Mesendoderm (in vitro differentiated cells): Measurements from ENCODE around the gene BCL3.
A peak's percentile ranks its signal among the peaks of the same experiment; 100 is the strongest.

Source experiments
- DNase-seq: peaks from one replicate; pipeline ENCODE4 v3.0.0; 2013
- H2AK5ac ChIP-seq: 2 replicates; pipeline ENCODE4 v1.6.1; 2013; ENCODE audit warnings: low read length, inconsistent platforms
- H2BK120ac ChIP-seq: 2 replicates; pipeline ENCODE4 v1.6.1; 2013; ENCODE audit warnings: low read depth, mild to moderate bottlenecking, low read length, moderate library complexity, mixed read lengths
- H2BK15ac ChIP-seq: replicated peaks from 2 replicates; pipeline ENCODE4 v1.6.1; 2013; ENCODE audit warnings: low read depth, mild to moderate bottlenecking, moderate library complexity
- H2BK5ac ChIP-seq: 2 replicates; pipeline ENCODE4 v1.6.1; 2013; ENCODE audit warnings: low read length, inconsistent platforms
- H3K18ac ChIP-seq: 2 replicates; pipeline ENCODE4 v1.6.1; 2013; ENCODE audit warnings: mild to moderate bottlenecking, low read length, mixed read lengths
- H3K23ac ChIP-seq: one replicate; pipeline ENCODE4 v1.6.1; 2013; ENCODE audit warnings: low read length
- H3K27ac ChIP-seq: 2 replicates; pipeline ENCODE4 v1.5.1; 2013; ENCODE audit warnings: low read depth, mild to moderate bottlenecking, inconsistent platforms, low read length, moderate library complexity
- H3K27me3 ChIP-seq: 2 replicates; pipeline ENCODE4 v1.6.1; 2013; ENCODE audit warnings: low read length, control low read depth, mild to moderate bottlenecking, inconsistent platforms; ENCODE audit not compliant: insufficient read depth, poor library complexity
- H3K36me3 ChIP-seq: 2 replicates; pipeline ENCODE4 v1.6.1; 2013; ENCODE audit warnings: low read length, inconsistent platforms; ENCODE audit not compliant: control insufficient read depth, insufficient read depth
- H3K4ac ChIP-seq: one replicate; pipeline ENCODE4 v1.6.1; 2013; ENCODE audit warnings: low read depth, mild to moderate bottlenecking, low read length, moderate library complexity
- H3K4me1 ChIP-seq: 2 replicates; pipeline ENCODE4 v1.6.1; 2013; ENCODE audit warnings: low read depth, low read length, inconsistent platforms; ENCODE audit not compliant: control insufficient read depth
- H3K4me2 ChIP-seq: 2 replicates; pipeline ENCODE4 v1.6.1; 2013; ENCODE audit warnings: low read length
- H3K4me3 ChIP-seq: 2 replicates; pipeline ENCODE4 v1.5.1; 2013; ENCODE audit warnings: mild to moderate bottlenecking, low read length
- H3K56ac ChIP-seq: one replicate; pipeline ENCODE4 v1.6.1; 2013; ENCODE audit warnings: low read length
- H3K79me1 ChIP-seq: 2 replicates; pipeline ENCODE4 v1.6.1; 2013; ENCODE audit warnings: low read length, inconsistent platforms
- H3K79me2 ChIP-seq: 2 replicates; pipeline ENCODE4 v1.6.1; 2013; ENCODE audit warnings: mild to moderate bottlenecking, low read length; ENCODE audit not compliant: control insufficient read depth, insufficient read depth
- H3K9ac ChIP-seq: 2 replicates; pipeline ENCODE4 v1.6.1; 2013; ENCODE audit warnings: low read length, inconsistent platforms
- H4K5ac ChIP-seq: one replicate; pipeline ENCODE4 v1.6.1; 2013; ENCODE audit warnings: low read length
- H4K8ac ChIP-seq: one replicate; pipeline ENCODE4 v1.6.1; 2013; ENCODE audit warnings: low read depth, mild to moderate bottlenecking, control low read depth, low read length, moderate library complexity
- WGBS: extraction: QIAGEN DNeasy Blood & Tissue Kit; methylation state at CpG from one replicate; pipeline ENCODE4 v1.1.7; 2013; ENCODE audit warnings: low lambda C conversion rate, missing lambda C conversion rate; ENCODE audit not compliant: insufficient coverage; ENCODE audit errors: extremely low coverage; 5-methylcytosine and 5-hydroxymethylcytosine counted together

Gene BCL3

GRCh38 chr19:44753626-44753931 lies 5.1 kb downstream of the BCL3 start:
- Histone ChIP-seq H4K5ac (no peak overlapping the region), H3K9ac (peak overlapping the region; percentile 58), H2BK5ac (no peak overlapping the region), H2AK5ac (no peak overlapping the region), H3K79me2 (no peaks in the 10 kb centered on the region), H2BK15ac (no peak overlapping the region), H3K4me3 (no peak overlapping the region), H3K56ac (peak overlapping the region; percentile 79), H3K4me2 (peak overlapping the region; percentile 62), H3K79me1 (no peaks in the 10 kb centered on the region), H3K4ac (no peak overlapping the region), H3K27ac (no peak overlapping the region), H3K27me3 (peaks cover 14% of the 10 kb centered on the region), H3K36me3 (no peaks in the 10 kb centered on the region), H3K4me1 (peaks cover 6% of the 10 kb centered on the region), H3K23ac (no peak overlapping the region), H4K8ac (no peak overlapping the region), H3K18ac (peak overlapping the region; percentile 73), H2BK120ac (no peak overlapping the region)
- no peak for DNase-seq
- no CpG with 5 or more reads among the region's 11 CpGs for WGBS

- Histone ChIP-seq H3K27ac (no peak overlapping the region), H3K79me1 (no peaks in the 10 kb centered on the region), H3K4me2 (peak overlapping the region; percentile 62), H3K27me3 (peaks cover 14% of the 10 kb centered on the region), H3K56ac (peak overlapping the region; percentile 73), H4K8ac (no peak overlapping the region), H3K79me2 (no peaks in the 10 kb centered on the region), H2BK120ac (no peak overlapping the region), H3K4me3 (peak overlapping the region; percentile 23), H3K4ac (no peak overlapping the region), H3K9ac (peak overlapping the region; percentile 58), H2AK5ac (no peak overlapping the region), H3K4me1 (peaks cover 6% of the 10 kb centered on the region), H2BK5ac (no peak overlapping the region), H4K5ac (no peak overlapping the region), H3K23ac (no peak overlapping the region), H3K18ac (peak overlapping the region; percentile 73), H3K36me3 (no peaks in the 10 kb centered on the region), H2BK15ac (no peak overlapping the region)
- no CpG with 5 or more reads among the region's 33 CpGs for WGBS
- DNase-seq: peak; percentile 69
Observed at GRCh38 chr19:44753932-44754749, 5.6 kb downstream of the BCL3 start.

GRCh38 chr19:44754750-44755080 lies 6.2 kb downstream of the BCL3 start:
- no peak overlapping the region for H3K27ac ChIP-seq
- H3K4me3 ChIP-seq: no peak overlapping the region

GRCh38 chr19:44755219-44755618 lies 6.7 kb downstream of the BCL3 start:
- Histone ChIP-seq H2AK5ac (no peak overlapping the region), H3K23ac (no peak overlapping the region), H3K27me3 (peaks cover 10% of the 10 kb centered on the region), H3K4me2 (no peak overlapping the region), H3K9ac (no peak overlapping the region), H3K27ac (no peak overlapping the region), H3K36me3 (no peaks in the 10 kb centered on the region), H4K8ac (no peak overlapping the region), H3K79me2 (no peaks in the 10 kb centered on the region), H3K56ac (no peak overlapping the region), H3K79me1 (no peaks in the 10 kb centered on the region), H2BK120ac (no peak overlapping the region), H3K4ac (no peak overlapping the region), H3K4me3 (no peak overlapping the region), H2BK5ac (no peak overlapping the region), H3K4me1 (peaks cover 6% of the 10 kb centered on the region), H4K5ac (no peak overlapping the region), H2BK15ac (no peak overlapping the region), H3K18ac (no peak overlapping the region)
- no peak for DNase-seq
- WGBS: no CpG with 5 or more reads among the region's 4 CpGs

More at GRCh38 chr19:44754750-44755080, 6.2 kb downstream of the BCL3 start:
- Histone ChIP-seq H3K4me2 (peak overlapping the region; percentile 29), H2BK5ac (no peak overlapping the region), H3K79me1 (no peaks in the 10 kb centered on the region), H3K9ac (peak overlapping the region; percentile 49), H3K4me1 (peaks cover 6% of the 10 kb centered on the region), H3K4ac (no peak overlapping the region), H4K5ac (no peak overlapping the region), H3K79me2 (no peaks in the 10 kb centered on the region), H3K23ac (no peak overlapping the region), H3K56ac (peak overlapping the region; percentile 53), H2BK120ac (no peak overlapping the region), H2AK5ac (no peak overlapping the region), H3K27me3 (peaks cover 10% of the 10 kb centered on the region), H3K36me3 (no peaks in the 10 kb centered on the region), H3K18ac (no peak overlapping the region), H4K8ac (no peak overlapping the region), H2BK15ac (no peak overlapping the region)
- DNase-seq: no peak
- WGBS: no CpG with 5 or more reads among the region's 11 CpGs

GRCh38 chr19:44756089-44756562 lies 7.6 kb downstream of the BCL3 start:
- Histone ChIP-seq H2BK5ac (no peak overlapping the region), H2BK120ac (no peak overlapping the region), H2AK5ac (no peak overlapping the region), H3K18ac (no peak overlapping the region), H4K5ac (no peak overlapping the region), H3K4ac (no peak overlapping the region), H4K8ac (no peak overlapping the region), H3K36me3 (no peaks in the 10 kb centered on the region), H3K9ac (no peak overlapping the region), H3K4me2 (no peak overlapping the region), H3K27me3 (peaks cover 10% of the 10 kb centered on the region), H3K79me1 (no peaks in the 10 kb centered on the region), H3K27ac (no peak overlapping the region), H2BK15ac (no peak overlapping the region), H3K56ac (no peak overlapping the region), H3K4me1 (peaks cover 6% of the 10 kb centered on the region), H3K4me3 (no peak overlapping the region), H3K23ac (no peak overlapping the region), H3K79me2 (no peaks in the 10 kb centered on the region)
- no peak for DNase-seq
- WGBS: no CpG with 5 or more reads among the region's 7 CpGs
